PC-3 (cell line): ENCODE results near the gene ETFA. TPM values are rescaled to one million over a fixed set of nuclear protein-coding genes. Genes with fewer than 3 reads are reported as not detected.

Experiments
- ATAC-seq: fragments of 200-7000 bp; cut with Tn5 transposase; 2 replicates; pipeline ENCODE4 v1.9.1; 2020; ENCODE audit warnings: mild to moderate bottlenecking, moderate library complexity
- BruUV-seq: library from RNA; stranded (reverse); fragments of 400-500 nt; replicated peaks from 2 replicates; lab custom pipeline; 2021; lab: Mats Ljungman, UMichigan
- CTCF ChIA-PET: fragments of 300-600 bp; sonication (Branson Sonifier 250); formaldehyde crosslinking; loops from one replicate; lab custom pipeline; 2022; ENCODE audit warnings: antibody characterized with exemption; lab: Charles Lee
- POLR2A ChIA-PET: fragments of 300-600 bp; sonication (Branson Sonifier 250); formaldehyde crosslinking; loops from one replicate; lab custom pipeline; 2022; ENCODE audit warnings: antibody characterized with exemption; ENCODE audit not compliant: unreplicated experiment; lab: Charles Lee
- DNase-seq: peaks from one replicate; pipeline ENCODE4 v3.0.0-alpha.2; 2015
- H2AFZ ChIP-seq: fragments of 300-600 bp; sonication (generic); 2 replicates; pipeline ENCODE4 v1.6.0; 2016; ENCODE audit warnings: antibody characterized with exemption, low read length
- H3F3A ChIP-seq: fragments of 300-600 bp; sonication (generic); one replicate; pipeline ENCODE4 v1.6.0; 2017; ENCODE audit warnings: antibody characterized with exemption, low read length, control low read depth, mild to moderate bottlenecking; ENCODE audit not compliant: unreplicated experiment
- H3K27ac ChIP-seq: fragments of 300-600 bp; sonication (generic); 2 replicates; pipeline ENCODE4 v1.5.1; 2016; ENCODE audit warnings: mild to moderate bottlenecking, low read length
- H3K27me3 ChIP-seq: fragments of 300-600 bp; sonication (generic); 2 replicates; pipeline ENCODE4 v1.6.1; 2016; ENCODE audit warnings: low read length, mixed read lengths
- H3K36me3 ChIP-seq: fragments of 300-600 bp; sonication (generic); 2 replicates; pipeline ENCODE4 v1.6.1; 2016; ENCODE audit warnings: low read depth, mixed run types, low read length, mixed read lengths
- H3K4me1 ChIP-seq: fragments of 300-600 bp; sonication (generic); 2 replicates; pipeline ENCODE4 v1.5.1; 2016; ENCODE audit warnings: low read length; ENCODE audit not compliant: insufficient read depth
- H3K4me2 ChIP-seq: fragments of 300-600 bp; sonication (generic); 2 replicates; pipeline ENCODE4 v1.6.0; 2016; ENCODE audit warnings: low read length
- H3K4me3 ChIP-seq: fragments of 300-600 bp; sonication (generic); 2 replicates; pipeline ENCODE4 v1.5.1; 2016; ENCODE audit warnings: mild to moderate bottlenecking, low read length, mixed read lengths
- H3K79me2 ChIP-seq: fragments of 300-600 bp; sonication (generic); 2 replicates; pipeline ENCODE4 v1.6.1; 2017; ENCODE audit warnings: low read length, mixed read lengths
- H3K9ac ChIP-seq: fragments of 300-600 bp; sonication (generic); 2 replicates; pipeline ENCODE4 v1.6.0; 2016; ENCODE audit warnings: mild to moderate bottlenecking, low read length
- H3K9me2 ChIP-seq: fragments of 300-600 bp; sonication (generic); replicated peaks from 2 replicates; pipeline ENCODE4 v1.6.1; 2016; ENCODE audit warnings: mixed run types, low read length, mixed read lengths
- H3K9me3 ChIP-seq: fragments of 300-600 bp; sonication (generic); 2 replicates; pipeline ENCODE4 v1.6.1; 2016; ENCODE audit warnings: low read length, mixed read lengths
- H4K20me1 ChIP-seq: fragments of 300-600 bp; sonication (generic); 2 replicates; pipeline ENCODE4 v1.6.1; 2016; ENCODE audit warnings: low read length, mixed read lengths
- CTCF ChIP-seq: fragments of 300-600 bp; sonication (generic); conservative IDR thresholded peaks from 2 replicates; pipeline ENCODE4 v1.5.1; 2017; ENCODE audit warnings: antibody characterized with exemption, low read depth, mild to moderate bottlenecking, low read length
- EZH2 ChIP-seq: fragments of 300-600 bp; sonication (generic); IDR thresholded peaks from one replicate; pipeline ENCODE4 v1.6.1; 2017; ENCODE audit warnings: antibody characterized with exemption, mild to moderate bottlenecking, low read length; ENCODE audit not compliant: unreplicated experiment
- EZH2phosphoT487 ChIP-seq: fragments of 300-600 bp; sonication (generic); IDR thresholded peaks from 2 replicates; pipeline ENCODE4 v1.6.1; 2018; ENCODE audit warnings: mild to moderate bottlenecking, antibody characterized with exemption, low read length, borderline replicate concordance
- intact Hi-C: fragments of 100-400 bp; cut with micrococcal nuclease; formaldehyde crosslinking; loops from 2 replicates; pipeline ENCODE4 v1.9.0; 2023
- total RNA-seq: library from RNA; depleted of rRNA; stranded (reverse); fragments of >200 nt; gene quantifications from 2 replicates; pipeline ENCODE4 v1.2.3, GENCODE V29; 2014

The ETFA gene
- total RNA-seq, 1 experiment from 2014 or later, result 160 TPM

GRCh38 chr15:76282465-76282864 is 28.8 kb downstream of the ETFA start:
- Histone ChIP-seq H3K27me3 (no peaks in the 10 kb centered on the region), H3K9ac (no peak overlapping the region), H3F3A (no peaks in the 10 kb centered on the region), H3K27ac (no peak overlapping the region), H3K4me2 (no peak overlapping the region), H3K79me2 (no peaks in the 10 kb centered on the region), H4K20me1 (no peaks in the 10 kb centered on the region), H3K4me3 (no peak overlapping the region), H2AFZ (no peak overlapping the region), H3K4me1 (no peaks in the 10 kb centered on the region), H3K9me3 (no peaks in the 10 kb centered on the region), H3K9me2 (no peaks in the 10 kb centered on the region), H3K36me3 (peaks cover 6% of the 10 kb centered on the region; the same call in 1 of the 2 replicates)
- ChIA-PET POLR2A (no interaction called here), CTCF (no interaction called here)
- no TSS peak for BruUV-seq
- DNase-seq, result no peak
- intact Hi-C loops, result loop anchor here (10.0 kb wide), 1 partner anchor 88 kb away; no protein-coding TSS in a partner anchor
- ATAC-seq, result no peak
- TF ChIP-seq CTCF (no peak), EZH2 (no peak), EZH2phosphoT487 (no peak)

- H3K27ac ChIP-seq, result no peak overlapping the region
- no peaks in the 10 kb centered on the region for H4K20me1 ChIP-seq
- ChIA-PET POLR2A (no interaction called here), CTCF (no interaction called here)
- peaks cover 6% of the 10 kb centered on the region; the same call in 1 of the 2 replicates for H3K36me3 ChIP-seq
- no peaks in the 10 kb centered on the region for H3K79me2 ChIP-seq
- DNase-seq, result no peak
- BruUV-seq, result no TSS peak
- no peaks in the 10 kb centered on the region for H3K9me3 ChIP-seq
- H3K4me3 ChIP-seq, result no peak overlapping the region
- no peak overlapping the region for H3K9ac ChIP-seq
- H3K4me1 ChIP-seq, result no peaks in the 10 kb centered on the region
- no peak for ATAC-seq
- H3K4me2 ChIP-seq, result no peak overlapping the region
- H3K9me2 ChIP-seq, result no peaks in the 10 kb centered on the region
- no peaks in the 10 kb centered on the region for H3F3A ChIP-seq
- intact Hi-C loops, result no loop called here
- no peak overlapping the region for H2AFZ ChIP-seq
- TF ChIP-seq EZH2phosphoT487, result no peak
- no peak for TF ChIP-seq EZH2
- TF ChIP-seq CTCF, result no peak
- no peaks in the 10 kb centered on the region for H3K27me3 ChIP-seq
Observed at GRCh38 chr15:76278651-76279050, 32.6 kb downstream of the ETFA start.

- DNase-seq, result no peak
- Histone ChIP-seq H3K36me3 (no peaks in the 10 kb centered on the region), H3K4me1 (no peaks in the 10 kb centered on the region), H4K20me1 (no peaks in the 10 kb centered on the region), H3F3A (no peaks in the 10 kb centered on the region), H2AFZ (no peak overlapping the region), H3K79me2 (no peaks in the 10 kb centered on the region), H3K9me3 (no peaks in the 10 kb centered on the region), H3K4me2 (no peak overlapping the region), H3K27ac (no peak overlapping the region), H3K27me3 (no peaks in the 10 kb centered on the region), H3K9me2 (no peaks in the 10 kb centered on the region), H3K9ac (no peak overlapping the region), H3K4me3 (no peak overlapping the region)
- ATAC-seq, result no peak
- intact Hi-C loops, result no loop called here
- ChIA-PET CTCF (no interaction called here), POLR2A (no interaction called here)
- TF ChIP-seq EZH2phosphoT487, result no peak
- no peak for TF ChIP-seq EZH2
- no peak for TF ChIP-seq CTCF
- BruUV-seq, result no TSS peak
Observed at GRCh38 chr15:76274821-76275220, 36.4 kb downstream of the ETFA start.
